CD14-positive monocyte (primary cell): ENCODE results near the gene SOD3. TPM values are rescaled to one million over a fixed set of nuclear protein-coding genes. Genes with fewer than 3 reads are reported as not detected.

Experiments used
- DNase-seq, 3 donors: peaks; one replicate each; pipeline ENCODE4 v3.0.0-alpha.2; 2011 to 2022
- H2AFZ ChIP-seq: 2 replicates; pipeline ENCODE4 v1.6.0; 2012; ENCODE audit warnings: mild to moderate bottlenecking, low read depth, low read length, inconsistent platforms; ENCODE audit not compliant: insufficient read depth, poor library complexity, severe bottlenecking
- H3K27ac ChIP-seq, 2 donors: 1 replicate in 1 of 2; 2 replicates in 1 of 2; pipeline ENCODE4 v1.5.1; 2012 to 2013; ENCODE audit warnings: low read length in 2 of 2, control low read depth in 1 of 2, inconsistent platforms in 1 of 2, low read depth in 1 of 2, mild to moderate bottlenecking in 1 of 2
- H3K27me3 ChIP-seq, 2 donors: one replicate each; pipeline versions ENCODE4 v1.6.0 to v1.6.1; 2011 to 2013; ENCODE audit warnings: low read length in 2 of 2; ENCODE audit not compliant: control insufficient read depth in 2 of 2, insufficient read depth in 2 of 2
- H3K36me3 ChIP-seq, 2 donors: replicated peaks in 1 of 2; 1 replicate in 1 of 2; 2 replicates in 1 of 2; pipeline versions ENCODE4 v1.5.1 to v1.6.1; 2012 to 2013; ENCODE audit warnings: low read length in 2 of 2, control low read depth in 1 of 2, inconsistent platforms in 1 of 2, mild to moderate bottlenecking in 1 of 2; ENCODE audit not compliant: insufficient read depth in 2 of 2, control insufficient read depth in 1 of 2
- H3K4me1 ChIP-seq, 2 donors: 1 replicate in 1 of 2; 2 replicates in 1 of 2; pipeline versions ENCODE4 v1.5.1 to v1.6.1; 2012 to 2013; ENCODE audit warnings: low read length in 2 of 2, control low read depth in 1 of 2, inconsistent platforms in 1 of 2, mild to moderate bottlenecking in 1 of 2, moderate library complexity in 1 of 2; ENCODE audit not compliant: insufficient read depth in 2 of 2, control insufficient read depth in 1 of 2
- H3K4me2 ChIP-seq: replicated peaks from 2 replicates; pipeline ENCODE3; 2012; ENCODE audit warnings: low read length, moderate library complexity, mild to moderate bottlenecking; ENCODE audit not compliant: poor library complexity, severe bottlenecking; ENCODE audit errors: extremely low read depth
- H3K4me3 ChIP-seq, 3 experiments: fragments of 200-600 bp in 1 of 3; sonication (generic) in 1 of 3; replicated peaks in 1 of 3; 1 replicate in 2 of 3; 2 replicates in 1 of 3; pipeline ENCODE4 v1.5.1; 2011 to 2013; ENCODE audit warnings: low read length in 3 of 3, mild to moderate bottlenecking in 3 of 3, control low read depth in 2 of 3, low read depth in 2 of 3, inconsistent platforms in 1 of 3, moderate library complexity in 1 of 3
- H3K79me2 ChIP-seq: 2 replicates; pipeline ENCODE4 v1.6.0; 2012; ENCODE audit warnings: mild to moderate bottlenecking, control low read depth, inconsistent platforms, low read length, moderate library complexity; ENCODE audit not compliant: insufficient read depth
- H3K9ac ChIP-seq: 2 replicates; pipeline ENCODE4 v1.6.0; 2017; ENCODE audit warnings: low read length, mild to moderate bottlenecking; ENCODE audit not compliant: insufficient read depth, poor library complexity, severe bottlenecking
- H3K9me3 ChIP-seq, 2 donors: replicated peaks in 1 of 2; 1 replicate in 1 of 2; 2 replicates in 1 of 2; pipeline versions ENCODE4 v1.5.1 to v1.6.1; 2012 to 2013; ENCODE audit warnings: low read length in 2 of 2, control low read depth in 1 of 2; ENCODE audit not compliant: control insufficient read depth in 1 of 2, insufficient read depth in 1 of 2
- H4K20me1 ChIP-seq: 2 replicates; pipeline ENCODE4 v1.6.0; 2012; ENCODE audit warnings: mild to moderate bottlenecking, low read length, control low read depth, moderate library complexity; ENCODE audit not compliant: insufficient read depth
- H3K27ac Mint-ChIP-seq, 7 donors: one replicate each; pipeline ENCODE4 v1.8.0; 2020; ENCODE audit warnings: mild to moderate bottlenecking in 7 of 7, mixed read lengths in 7 of 7, moderate library complexity in 6 of 7, inconsistent platforms in 2 of 7
- H3K27me3 Mint-ChIP-seq, 3 donors: one replicate each; pipeline ENCODE4 v1.8.0; 2021 to 2022; ENCODE audit warnings: low read depth in 3 of 3, mild to moderate bottlenecking in 3 of 3, mixed read lengths in 3 of 3, moderate library complexity in 3 of 3, inconsistent platforms in 1 of 3
- H3K36me3 Mint-ChIP-seq, 2 donors: one replicate each; pipeline ENCODE4 v1.8.0; 2020; ENCODE audit warnings: mixed read lengths in 2 of 2, inconsistent platforms in 1 of 2, mild to moderate bottlenecking in 1 of 2
- H3K4me1 Mint-ChIP-seq: one replicate; pipeline ENCODE4 v1.8.0; 2020; ENCODE audit warnings: mild to moderate bottlenecking, mixed read lengths
- H3K4me3 Mint-ChIP-seq, 2 donors: one replicate each; pipeline ENCODE4 v1.8.0; 2020; ENCODE audit warnings: mild to moderate bottlenecking in 2 of 2, mixed read lengths in 2 of 2, moderate library complexity in 1 of 2
- H3K9me3 Mint-ChIP-seq, 7 donors: one replicate each; pipeline ENCODE4 v1.8.0; 2020 to 2022; ENCODE audit warnings: mixed read lengths in 7 of 7, mild to moderate bottlenecking in 6 of 7, moderate library complexity in 6 of 7, inconsistent platforms in 2 of 7
- WGBS: methylation state at CpG from one replicate; pipeline ENCODE4 v1.1.5; 2013; ENCODE audit warnings: missing lambda C conversion rate; ENCODE audit not compliant: insufficient coverage; 5-methylcytosine and 5-hydroxymethylcytosine counted together
- intact Hi-C, 2 donors: fragments of 100-400 bp; cut with micrococcal nuclease; formaldehyde crosslinking; loops; one replicate each; pipeline versions ENCODE4 v1.15.0 to v1.15.1; 2023
- polyA plus RNA-seq, 3 donors: library from polyadenylated mRNA; depleted of rRNA in 1 of 3; unstranded in 2 of 3; stranded (reverse) in 1 of 3; fragments of 300-500 nt in 2 of 3; fragments of >200 nt in 1 of 3; fragmentation: Illumina TruSeq in 2 of 3; gene quantifications; 1 replicate in 2 of 3; 2 replicates in 1 of 3; pipeline ENCODE4 v1.2.3, GENCODE V29; 2012 to 2021
- TF ChIP-seq, protein P1 (sequence below): fragments of 200-600 bp; IDR thresholded peaks from one replicate; pipeline ENCODE4 v1.8.0; 2022; ENCODE audit warnings: antibody characterized with exemption, mild to moderate bottlenecking

SOD3 gene
- polyA plus RNA-seq, 3 donors, result not detected

DNA sequence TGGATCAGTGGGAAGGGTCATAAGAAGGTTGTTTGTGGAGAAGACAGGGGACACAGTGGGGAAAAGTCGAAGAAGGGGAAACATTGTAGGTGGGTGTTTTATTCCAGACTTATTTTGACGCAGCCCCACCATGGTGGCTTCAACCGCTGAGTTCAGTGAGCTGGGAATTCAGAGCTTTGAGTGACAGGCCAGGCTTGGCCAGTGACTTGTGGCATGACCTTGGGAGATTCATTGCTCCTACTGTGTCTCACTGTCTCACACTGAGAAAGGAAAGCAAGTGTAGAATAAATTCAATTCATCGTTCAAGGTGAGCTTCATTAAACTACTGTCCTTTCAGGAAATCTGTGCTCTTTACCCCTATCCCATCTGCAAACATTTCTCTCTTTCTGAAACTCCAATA lies 47.4 kb upstream of the SOD3 start:
- TF ChIP-seq, protein P1, sequence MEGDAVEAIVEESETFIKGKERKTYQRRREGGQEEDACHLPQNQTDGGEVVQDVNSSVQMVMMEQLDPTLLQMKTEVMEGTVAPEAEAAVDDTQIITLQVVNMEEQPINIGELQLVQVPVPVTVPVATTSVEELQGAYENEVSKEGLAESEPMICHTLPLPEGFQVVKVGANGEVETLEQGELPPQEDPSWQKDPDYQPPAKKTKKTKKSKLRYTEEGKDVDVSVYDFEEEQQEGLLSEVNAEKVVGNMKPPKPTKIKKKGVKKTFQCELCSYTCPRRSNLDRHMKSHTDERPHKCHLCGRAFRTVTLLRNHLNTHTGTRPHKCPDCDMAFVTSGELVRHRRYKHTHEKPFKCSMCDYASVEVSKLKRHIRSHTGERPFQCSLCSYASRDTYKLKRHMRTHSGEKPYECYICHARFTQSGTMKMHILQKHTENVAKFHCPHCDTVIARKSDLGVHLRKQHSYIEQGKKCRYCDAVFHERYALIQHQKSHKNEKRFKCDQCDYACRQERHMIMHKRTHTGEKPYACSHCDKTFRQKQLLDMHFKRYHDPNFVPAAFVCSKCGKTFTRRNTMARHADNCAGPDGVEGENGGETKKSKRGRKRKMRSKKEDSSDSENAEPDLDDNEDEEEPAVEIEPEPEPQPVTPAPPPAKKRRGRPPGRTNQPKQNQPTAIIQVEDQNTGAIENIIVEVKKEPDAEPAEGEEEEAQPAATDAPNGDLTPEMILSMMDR, result no peak
- intact Hi-C loops, result no loop called here
- no peak overlapping the region for H3K4me3 ChIP-seq
- Mint-ChIP-seq H3K27ac (peak overlapping the region in 1 of 7 donors; percentile 66), H3K4me1 (no peaks in the 10 kb centered on the region), H3K9me3 (peaks cover 0 to 7% (median 5%) of the 10 kb centered on the region in 7 donors), H3K27me3 (peaks cover 0 to 4% (median 3%) of the 10 kb centered on the region in 3 donors), H3K36me3 (no peaks in the 10 kb centered on the region), H3K4me3 (no peak overlapping the region)
- no peak overlapping the region for H3K27ac ChIP-seq
- no peaks in the 10 kb centered on the region for H3K79me2 ChIP-seq
- H4K20me1 ChIP-seq, result no peaks in the 10 kb centered on the region
- H3K36me3 ChIP-seq, result no peaks in the 10 kb centered on the region
- H3K27me3 ChIP-seq, result no peaks in the 10 kb centered on the region
- H3K9ac ChIP-seq, result no peak overlapping the region
- 92% methylated on average over 3 of the region's 4 CpGs for WGBS
- no peak for DNase-seq
- no peak overlapping the region for H2AFZ ChIP-seq
- H3K4me1 ChIP-seq, result no peaks in the 10 kb centered on the region
- H3K9me3 ChIP-seq, result no peaks in the 10 kb centered on the region
- no peak overlapping the region for H3K4me2 ChIP-seq

DNA sequence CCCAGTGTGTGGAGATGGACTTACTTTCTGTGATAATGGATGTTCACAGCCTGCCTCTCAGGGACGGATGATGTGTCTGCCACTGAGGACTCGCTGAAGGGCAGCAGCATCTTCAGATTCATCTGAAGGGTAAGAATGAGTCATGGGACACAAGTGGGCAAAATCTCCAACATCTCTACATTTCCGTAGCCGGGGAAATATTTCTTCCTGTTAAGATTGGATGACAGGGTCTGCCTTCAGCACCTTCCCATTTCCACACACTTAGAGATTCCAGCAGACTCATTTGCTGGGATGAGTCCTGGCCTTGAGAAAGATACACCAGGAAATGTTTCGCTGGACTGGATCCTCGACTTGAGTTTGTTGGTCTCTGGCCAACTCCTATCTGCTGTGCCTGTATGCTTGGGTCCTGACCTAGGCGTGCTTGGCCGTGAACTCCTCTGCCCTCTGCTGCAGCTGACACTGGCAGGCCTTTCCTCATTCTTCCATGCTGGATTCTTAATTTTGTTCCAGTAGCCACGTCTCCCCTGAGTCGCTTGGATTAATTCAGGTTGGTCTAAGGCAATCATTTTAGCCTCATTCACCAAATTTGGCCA lies 46.5 kb upstream of the SOD3 start:
- WGBS, result 95% methylated on average over 4 of the region's 10 CpGs
- no peak for DNase-seq
- H3K27me3 Mint-ChIP-seq, result peaks cover 0 to 3% (median 3%) of the 10 kb centered on the region in 3 donors
- H3K4me3 Mint-ChIP-seq, result no peak overlapping the region
- H3K9me3 Mint-ChIP-seq, result peaks cover 0 to 6% (median 4%) of the 10 kb centered on the region in 7 donors
- Histone ChIP-seq H3K9me3 (no peaks in the 10 kb centered on the region), H2AFZ (no peak overlapping the region), H3K36me3 (no peaks in the 10 kb centered on the region), H4K20me1 (no peaks in the 10 kb centered on the region), H3K4me2 (no peak overlapping the region), H3K9ac (no peak overlapping the region), H3K27me3 (no peaks in the 10 kb centered on the region), H3K79me2 (no peaks in the 10 kb centered on the region), H3K27ac (no peak overlapping the region), H3K4me1 (no peaks in the 10 kb centered on the region), H3K4me3 (no peak overlapping the region)
- TF ChIP-seq, protein P1, result no peak
- intact Hi-C loops, result no loop called here
- H3K27ac Mint-ChIP-seq, result no peak overlapping the region
- no peaks in the 10 kb centered on the region for H3K4me1 Mint-ChIP-seq
- no peaks in the 10 kb centered on the region for H3K36me3 Mint-ChIP-seq
